Activated naive CD8-positive, alpha-beta T cell treated with anti-CD3 and anti-CD28 coated beads, Interleukin-2, amount 10 ng/mL, durations not matched to agents 7 days and 5 days (primary cell): ENCODE results near the gene PDGFB. TPM values are rescaled to one million over a fixed set of nuclear protein-coding genes. Genes with fewer than 3 reads are reported as not detected.

Experiments used
- ATAC-seq: fragments of 150-1000 bp; cut with Tn5 transposase; one replicate; pipeline ENCODE4 v1.10.0; 2021; ENCODE audit warnings: low read depth, moderate library complexity
- POLR2A ChIA-PET: fragments of 350-600 bp; sonication (Branson Sonifier 250); formaldehyde crosslinking; loops from one replicate; lab custom pipeline; 2021; ENCODE audit warnings: antibody characterized with exemption; lab: Charles Lee
- DNase-seq: peaks from one replicate; pipeline ENCODE4 v3.0.0; 2021
- H3K27ac Mint-ChIP-seq: one replicate; pipeline ENCODE4 v1.8.0; 2022; ENCODE audit warnings: mild to moderate bottlenecking, mixed read lengths
- H3K27me3 Mint-ChIP-seq: one replicate; pipeline ENCODE4 v1.8.0; 2022; ENCODE audit warnings: mild to moderate bottlenecking, moderate library complexity, mixed read lengths
- H3K36me3 Mint-ChIP-seq: one replicate; pipeline ENCODE4 v1.8.0; 2021; ENCODE audit warnings: mild to moderate bottlenecking, mixed read lengths
- H3K4me1 Mint-ChIP-seq: one replicate; pipeline ENCODE4 v1.8.0; 2021; ENCODE audit warnings: mixed read lengths
- H3K4me3 Mint-ChIP-seq: one replicate; pipeline ENCODE4 v1.8.0; 2022; ENCODE audit warnings: mild to moderate bottlenecking, moderate library complexity, mixed read lengths
- H3K9me3 Mint-ChIP-seq: one replicate; pipeline ENCODE4 v1.8.0; 2021; ENCODE audit warnings: mixed read lengths
- total RNA-seq, 2 experiments: library from RNA; stranded (reverse); gene quantifications; one replicate each; pipeline ENCODE4 v1.2.3, GENCODE V29; 2021

Gene PDGFB
- total RNA-seq, 2 experiments from 2014 or later: 7.2 to 7.9 TPM

GRCh38 chr22:39246690-39247332 is 2.0 kb upstream of the PDGFB start:
- Mint-ChIP-seq H3K27ac (no peak overlapping the region), H3K4me3 (no peak overlapping the region), H3K4me1 (peaks cover 3% of the 10 kb centered on the region), H3K36me3 (no peaks in the 10 kb centered on the region), H3K27me3 (peaks cover 59% of the 10 kb centered on the region), H3K9me3 (no peaks in the 10 kb centered on the region)
- POLR2A ChIA-PET: no interaction called here
- DNase-seq (no peak), ATAC-seq (no peak)

- Mint-ChIP-seq H3K4me1 (peaks cover 9% of the 10 kb centered on the region), H3K27ac (no peak overlapping the region), H3K4me3 (no peak overlapping the region), H3K9me3 (no peaks in the 10 kb centered on the region), H3K27me3 (peaks cover 63% of the 10 kb centered on the region), H3K36me3 (peaks cover 2% of the 10 kb centered on the region)
- ATAC-seq: no peak
- POLR2A ChIA-PET: interaction anchor here (1.1 kb wide), 1 partner anchor 15 kb away, joined by 3 read pairs; no protein-coding TSS in a partner anchor
- DNase-seq: no peak
These were observed 1.4 kb upstream of the PDGFB start for GRCh38 chr22:39246217-39246616.

DNA sequence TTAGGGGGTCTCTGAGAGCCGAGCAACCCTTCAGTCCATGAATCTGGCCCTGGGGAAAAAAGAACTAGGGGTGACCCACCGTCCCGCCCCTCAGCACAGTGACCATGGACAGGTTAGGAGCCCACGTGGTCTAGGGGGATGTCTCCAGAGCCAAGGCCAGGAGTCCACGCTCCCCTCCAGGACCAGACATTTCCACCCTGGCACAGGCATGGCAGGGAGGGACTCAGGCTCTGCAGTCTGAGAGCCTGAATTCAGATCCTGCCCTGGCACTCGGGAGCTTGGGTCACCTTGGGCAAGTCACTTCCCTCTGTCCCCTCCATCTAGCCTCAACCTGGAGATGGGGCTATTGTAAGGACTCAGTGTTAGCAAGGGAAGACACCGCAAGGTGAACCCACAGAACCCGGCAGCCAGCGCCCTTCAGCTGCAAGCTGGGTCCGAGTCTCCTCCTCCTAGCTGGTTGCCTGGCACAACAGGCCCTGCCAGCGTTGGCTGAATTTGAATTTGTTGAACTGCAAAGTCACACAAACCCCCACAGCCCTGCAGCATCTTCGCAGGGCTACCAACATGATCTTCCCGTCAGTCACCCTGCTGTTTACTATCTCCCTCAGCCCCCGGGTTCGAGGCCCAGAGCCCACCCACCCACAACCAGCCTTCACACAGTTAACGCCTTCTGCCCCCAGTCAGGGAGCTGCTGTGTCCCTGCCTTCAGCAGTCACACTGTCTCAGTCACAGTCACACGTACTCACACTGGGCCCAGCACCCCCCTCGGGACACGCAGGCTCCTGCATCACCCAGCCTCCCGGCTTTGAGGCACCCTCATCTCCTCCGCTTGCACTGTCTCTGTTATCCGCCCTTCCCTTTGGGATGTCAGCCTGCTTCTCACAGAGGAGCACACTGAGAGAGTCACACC is 603 bp upstream of the PDGFB start:
- Mint-ChIP-seq H3K27ac (no peak overlapping the region), H3K27me3 (peaks cover 64% of the 10 kb centered on the region)

DNA sequence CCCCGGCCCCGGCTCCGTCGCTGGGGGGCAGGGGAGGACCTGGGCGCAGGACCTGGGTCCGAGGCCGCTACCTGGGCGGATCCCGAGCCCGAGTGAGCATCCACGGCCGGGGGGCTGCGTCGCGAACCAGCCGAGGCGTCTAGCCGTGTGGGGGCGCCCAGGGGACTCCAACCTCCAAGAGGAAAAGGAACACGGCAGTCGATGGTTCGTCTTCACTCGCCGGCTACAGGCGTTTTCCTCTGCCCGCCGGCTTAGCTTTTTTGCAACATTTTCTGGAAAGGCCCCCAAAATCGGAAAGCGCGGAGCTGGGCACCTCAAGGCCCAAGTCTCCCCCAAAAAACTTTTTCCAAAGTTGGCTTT is 666 bp downstream of the PDGFB start:
- peak; percentile 39 for DNase-seq

More for the DNA sequence above, 603 bp upstream of the PDGFB start:
- POLR2A ChIA-PET: interaction anchor here (1.1 kb wide), 1 partner anchor 15 kb away, joined by 3 read pairs; no protein-coding TSS in a partner anchor
- Mint-ChIP-seq H3K4me3 (no peak overlapping the region), H3K4me1 (peaks cover 16% of the 10 kb centered on the region), H3K36me3 (peaks cover 2% of the 10 kb centered on the region), H3K9me3 (no peaks in the 10 kb centered on the region)
- no peak for ATAC-seq
- DNase-seq: no peak

DNA sequence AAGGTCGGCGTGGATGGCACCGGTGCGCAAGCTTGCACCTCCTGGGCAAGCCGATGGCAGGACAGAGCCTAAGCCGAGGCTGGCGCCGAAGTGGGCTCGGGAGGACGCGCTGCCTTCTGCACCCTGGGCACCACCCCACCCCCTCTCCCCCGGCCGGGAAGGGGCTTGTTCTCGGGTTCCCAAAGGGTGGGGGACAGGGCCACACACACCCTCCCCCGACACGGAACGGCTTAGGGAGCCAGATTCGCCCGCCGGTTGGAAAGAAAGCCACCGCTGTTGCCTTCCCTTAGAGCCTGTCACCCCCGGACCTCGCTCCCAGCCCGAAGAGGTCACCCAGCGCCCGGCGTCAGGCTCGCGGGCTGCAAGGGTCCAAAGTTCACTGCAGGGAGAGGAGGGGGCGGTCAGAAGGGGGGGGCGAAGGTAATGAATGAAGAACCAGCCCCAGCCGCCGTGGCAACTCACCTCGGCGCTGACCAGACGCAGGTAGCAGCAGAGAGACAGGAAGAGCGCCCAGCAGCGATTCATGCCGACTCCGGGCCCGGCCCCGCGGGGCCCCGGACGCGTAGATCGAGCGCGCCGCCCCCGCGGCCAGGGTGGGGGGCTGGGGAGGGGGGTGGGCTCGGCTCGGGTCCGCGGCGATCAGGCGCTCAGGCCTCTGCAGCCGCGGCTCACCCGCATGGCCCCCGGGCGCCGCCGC is 1.2 kb downstream of the PDGFB start:
- POLR2A ChIA-PET: no interaction called here

More for the DNA sequence above, 666 bp downstream of the PDGFB start:
- POLR2A ChIA-PET: no interaction called here
- peak overlapping the region; percentile 70 for H3K4me3 Mint-ChIP-seq
- peaks cover 19% of the 10 kb centered on the region for H3K4me1 Mint-ChIP-seq
- no peak for ATAC-seq
- no peaks in the 10 kb centered on the region for H3K9me3 Mint-ChIP-seq
- H3K36me3 Mint-ChIP-seq: peaks cover 2% of the 10 kb centered on the region
- peaks cover 60% of the 10 kb centered on the region for H3K27me3 Mint-ChIP-seq
- no peak overlapping the region for H3K27ac Mint-ChIP-seq

DNA sequence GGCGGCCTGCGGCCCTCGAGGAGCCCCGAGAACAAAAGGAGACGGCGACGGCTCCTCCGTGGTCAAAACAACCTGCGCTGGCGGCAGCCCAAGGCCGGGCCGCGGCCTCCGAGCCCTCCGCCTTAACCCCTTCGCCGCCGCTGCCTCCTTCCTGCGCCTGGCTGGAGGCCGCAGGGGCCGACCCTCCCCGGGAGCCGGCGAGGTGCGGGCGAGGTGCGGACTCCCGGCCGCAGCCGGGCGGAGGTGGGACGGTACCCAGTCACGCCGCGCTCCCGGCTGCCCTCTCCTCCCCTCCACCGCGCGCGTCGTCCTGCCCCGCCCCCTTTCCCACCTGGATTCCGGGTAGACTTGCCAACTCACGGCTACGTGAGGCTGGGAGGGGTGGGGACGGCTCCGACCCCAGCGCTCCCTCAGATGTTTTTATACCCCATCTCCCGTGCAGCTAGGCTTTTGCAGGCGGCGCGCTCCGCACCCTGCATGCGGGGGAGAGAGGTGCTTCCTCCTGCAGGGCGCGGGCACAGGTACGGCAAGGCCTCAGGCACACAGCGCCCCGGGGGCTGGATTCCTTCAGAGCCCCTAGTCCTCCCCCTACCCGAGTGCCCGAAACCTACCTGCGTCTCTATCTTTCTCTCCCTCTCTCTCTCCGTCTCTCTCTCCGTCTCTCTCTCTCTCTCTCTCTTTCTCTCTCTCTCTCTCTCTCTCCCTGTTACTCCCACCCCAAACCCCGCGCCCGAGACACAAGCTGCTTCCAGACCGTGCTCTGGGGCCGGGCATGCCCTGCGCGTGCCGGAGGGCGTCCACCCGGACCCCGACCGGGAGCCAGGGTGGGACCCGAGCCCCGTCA is 2.0 kb downstream of the PDGFB start:
- H3K36me3 Mint-ChIP-seq: peaks cover 2% of the 10 kb centered on the region
- peak; percentile 24 for ATAC-seq
- peaks cover 66% of the 10 kb centered on the region for H3K27me3 Mint-ChIP-seq
- no peaks in the 10 kb centered on the region for H3K9me3 Mint-ChIP-seq
- no peak overlapping the region for H3K27ac Mint-ChIP-seq
- POLR2A ChIA-PET: no interaction called here
- peak overlapping the region; percentile 64 for H3K4me3 Mint-ChIP-seq
- peaks cover 19% of the 10 kb centered on the region for H3K4me1 Mint-ChIP-seq
- DNase-seq: peak; percentile 57

More for the DNA sequence above, 1.2 kb downstream of the PDGFB start:
- DNase-seq: peak; percentile 51
- Mint-ChIP-seq H3K27me3 (peaks cover 64% of the 10 kb centered on the region), H3K9me3 (no peaks in the 10 kb centered on the region), H3K4me1 (peaks cover 19% of the 10 kb centered on the region), H3K36me3 (peaks cover 2% of the 10 kb centered on the region), H3K27ac (no peak overlapping the region), H3K4me3 (peak overlapping the region; percentile 45)
- ATAC-seq: no peak

DNA sequence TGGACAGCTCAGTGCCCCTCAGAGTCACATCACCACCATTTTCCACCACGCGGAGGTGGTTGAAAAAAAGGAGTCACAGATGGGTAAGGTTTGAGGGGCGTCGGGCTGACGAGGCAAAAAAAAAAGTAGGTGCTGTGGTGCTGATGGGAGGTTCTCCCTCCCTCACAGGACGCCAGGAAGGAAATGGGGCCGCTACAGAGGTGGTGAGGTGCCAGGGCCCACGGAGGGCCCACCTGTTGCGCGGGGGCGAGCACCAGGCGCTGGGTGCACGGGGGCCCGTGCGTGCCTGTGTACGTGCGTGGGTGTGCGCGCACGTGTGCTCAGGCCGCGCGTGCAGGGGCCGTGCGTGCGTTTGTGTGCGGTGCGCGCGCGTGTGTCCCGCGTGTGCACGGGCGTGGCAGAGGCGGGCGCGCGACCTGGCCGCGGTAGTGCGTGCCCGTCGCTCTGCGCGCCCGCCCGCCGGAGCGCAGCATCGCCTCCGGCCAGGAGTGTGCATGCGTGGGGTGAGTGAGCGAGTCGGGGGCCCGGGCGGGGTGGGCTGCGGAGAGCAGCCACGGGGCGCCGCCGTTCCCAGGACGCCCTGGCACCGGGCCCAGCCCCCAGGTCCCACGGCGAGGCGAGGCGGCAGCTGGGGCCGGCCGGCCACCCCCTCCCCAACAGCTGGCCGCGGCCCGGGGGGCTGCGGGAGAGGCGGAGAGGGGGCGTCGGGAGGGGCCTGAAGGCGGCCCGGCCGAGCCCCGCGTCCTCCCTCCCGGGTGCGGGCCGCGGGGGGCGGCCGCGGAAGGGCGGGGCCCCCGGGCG is 2.8 kb downstream of the PDGFB start:
- DNase-seq (peak; percentile 41), ATAC-seq (peak; percentile 17)
- Mint-ChIP-seq H3K9me3 (no peaks in the 10 kb centered on the region), H3K27ac (peak overlapping the region; percentile 43), H3K4me3 (peak overlapping the region; percentile 73), H3K27me3 (peaks cover 72% of the 10 kb centered on the region), H3K4me1 (peaks cover 23% of the 10 kb centered on the region), H3K36me3 (peaks cover 2% of the 10 kb centered on the region)
- POLR2A ChIA-PET: interaction anchor here (1.0 to 4.0 kb wide), 2 partner anchors 11 to 68 kb away, joined by 3 to 10 read pairs; no protein-coding TSS in a partner anchor

DNA sequence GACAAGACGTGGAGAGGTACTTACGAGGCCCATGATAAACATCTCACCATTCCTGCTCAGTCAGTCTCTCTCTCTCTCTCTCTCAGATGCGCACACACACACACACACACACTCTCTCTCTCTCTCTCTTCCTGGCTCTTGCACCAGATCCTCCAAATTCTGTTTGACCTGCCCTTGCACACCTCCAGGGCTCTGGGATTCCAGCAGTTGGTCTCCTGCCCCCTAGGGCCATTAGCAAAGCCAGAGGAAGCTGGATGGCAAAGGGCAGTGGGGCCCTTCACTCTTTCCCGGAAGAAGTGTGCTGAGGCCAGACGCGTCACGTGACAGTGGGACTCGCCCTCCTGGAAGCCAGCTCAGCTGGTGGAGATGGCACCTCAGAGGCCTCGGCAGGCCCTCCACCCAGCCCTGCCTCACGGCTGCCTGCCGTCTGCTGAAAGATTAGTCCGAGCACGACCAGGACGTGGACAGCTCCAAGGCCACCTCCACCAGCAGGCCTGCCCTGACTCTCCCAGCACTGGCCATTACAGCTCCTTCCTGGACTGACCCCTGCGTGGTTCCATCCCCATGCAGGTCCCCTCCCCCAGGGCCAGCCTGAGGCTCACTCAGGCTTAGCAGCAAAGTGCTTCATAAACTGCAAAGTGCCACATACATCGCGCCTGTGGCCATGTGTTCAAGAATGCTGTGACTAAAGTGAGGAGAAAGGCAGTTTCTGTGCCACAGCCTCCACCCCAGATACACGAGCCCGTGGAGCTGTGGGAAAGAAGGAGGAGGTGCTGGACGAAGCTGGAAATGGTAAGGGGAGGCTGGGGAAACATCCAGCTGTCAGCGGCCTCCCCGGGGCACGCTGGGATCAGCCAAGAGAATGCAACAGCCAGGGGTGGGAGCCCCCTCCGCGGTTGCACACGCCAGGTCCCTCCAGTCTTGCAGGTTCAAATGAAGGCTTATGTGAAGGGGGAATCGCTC is 3.7 kb downstream of the PDGFB start:
- H3K4me3 Mint-ChIP-seq: peak overlapping the region; percentile 73
- peaks cover 72% of the 10 kb centered on the region for H3K27me3 Mint-ChIP-seq
- peaks cover 2% of the 10 kb centered on the region for H3K36me3 Mint-ChIP-seq
- peak overlapping the region; percentile 43 for H3K27ac Mint-ChIP-seq
- ATAC-seq: no peak
- peaks cover 32% of the 10 kb centered on the region for H3K4me1 Mint-ChIP-seq
- POLR2A ChIA-PET: interaction anchor here (1.0 to 4.0 kb wide), 2 partner anchors 12 to 68 kb away, joined by 3 to 10 read pairs; no protein-coding TSS in a partner anchor
- H3K9me3 Mint-ChIP-seq: no peaks in the 10 kb centered on the region
- DNase-seq: peak; percentile 52

DNA sequence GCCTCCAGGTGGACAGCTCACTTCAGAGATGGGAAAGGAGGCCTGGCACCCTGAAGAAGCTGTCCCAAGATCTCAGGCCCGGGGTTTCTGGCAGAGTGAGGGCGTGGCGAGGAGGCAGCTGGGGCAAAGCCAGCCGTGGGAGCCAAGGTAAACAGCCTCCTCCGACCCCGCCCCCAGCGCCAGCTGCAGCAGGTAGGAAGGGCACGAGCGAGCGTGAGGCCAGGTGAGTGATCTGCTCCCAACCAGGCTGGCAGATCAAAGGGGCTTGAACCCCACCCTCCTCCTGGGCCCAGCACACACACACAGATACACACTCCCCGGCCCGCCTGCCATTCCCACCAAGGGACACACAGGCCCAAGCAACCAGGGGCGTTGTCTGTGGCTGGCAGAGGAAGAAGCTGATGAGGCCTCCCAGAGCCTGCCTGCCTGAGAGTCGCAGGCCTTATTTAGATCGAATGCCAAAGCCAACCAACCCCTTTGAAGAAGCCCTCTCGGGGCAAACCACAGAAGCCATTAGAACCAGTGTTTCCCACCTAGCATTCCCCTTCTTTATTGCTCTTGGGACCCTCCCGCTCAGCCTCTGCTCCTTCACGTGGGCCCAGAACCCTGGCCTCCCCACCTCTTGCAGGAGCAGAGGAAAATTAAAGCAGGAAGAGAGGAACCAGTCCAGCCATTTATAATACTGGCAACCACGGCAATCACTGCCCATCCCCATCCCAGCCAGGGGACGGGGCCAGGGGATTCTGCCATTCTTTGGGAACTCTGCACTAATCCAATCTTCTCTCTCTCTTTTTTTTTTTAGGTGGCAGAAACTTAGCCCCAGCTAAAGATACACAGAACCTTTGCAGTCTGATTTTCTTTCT is 5.0 kb downstream of the PDGFB start:
- H3K9me3 Mint-ChIP-seq: no peaks in the 10 kb centered on the region
- peaks cover 39% of the 10 kb centered on the region for H3K4me1 Mint-ChIP-seq
- POLR2A ChIA-PET: interaction anchor here (4.0 kb wide), 1 partner anchor 13 kb away, joined by 10 read pairs; no protein-coding TSS in a partner anchor
- peaks cover 2% of the 10 kb centered on the region for H3K36me3 Mint-ChIP-seq
- H3K27ac Mint-ChIP-seq: no peak overlapping the region
- no peak overlapping the region for H3K4me3 Mint-ChIP-seq
- DNase-seq: no peak
- H3K27me3 Mint-ChIP-seq: peaks cover 73% of the 10 kb centered on the region
- ATAC-seq: no peak

GRCh38 chr22:39238966-39239505 is 5.7 kb downstream of the PDGFB start:
- no peak overlapping the region for H3K27ac Mint-ChIP-seq
- no peak overlapping the region for H3K4me3 Mint-ChIP-seq
- peaks cover 76% of the 10 kb centered on the region for H3K27me3 Mint-ChIP-seq
- peaks cover 41% of the 10 kb centered on the region for H3K4me1 Mint-ChIP-seq
- H3K9me3 Mint-ChIP-seq: no peaks in the 10 kb centered on the region
- no peak for DNase-seq
- H3K36me3 Mint-ChIP-seq: peaks cover 2% of the 10 kb centered on the region
- ATAC-seq: no peak
- POLR2A ChIA-PET: interaction anchor here (0.6 to 4.0 kb wide), 2 partner anchors 14 to 101 kb away, joined by 5 to 10 read pairs; no protein-coding TSS in a partner anchor
